T follicular helper cell (primary cell): ENCODE results near the gene RAI14.

ENCODE experiments used
- DNase-seq: peaks from one replicate; pipeline ENCODE4 v3.0.0-alpha.2; 2020; ENCODE audit warnings: low read depth

Gene RAI14

DNA sequence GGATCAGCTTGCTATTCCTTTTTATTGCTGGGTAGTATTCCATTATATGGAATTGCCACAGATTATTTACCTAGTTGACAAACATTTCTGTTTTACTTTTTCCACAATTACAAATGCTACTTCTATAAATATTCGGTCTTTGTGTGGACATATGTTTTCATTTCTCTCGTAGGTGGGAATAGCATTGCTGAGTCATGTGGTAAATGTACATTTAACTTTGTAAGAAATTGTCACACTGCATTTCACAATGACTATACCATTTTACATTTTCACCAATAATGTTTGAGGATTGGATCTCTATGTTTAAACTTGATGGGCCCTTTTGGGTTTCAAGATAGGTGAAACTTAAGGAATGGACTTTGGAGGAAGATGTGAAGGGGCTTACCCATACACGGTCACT is 19.7 kb downstream of the RAI14 start:
- DNase-seq, result no peak

DNA sequence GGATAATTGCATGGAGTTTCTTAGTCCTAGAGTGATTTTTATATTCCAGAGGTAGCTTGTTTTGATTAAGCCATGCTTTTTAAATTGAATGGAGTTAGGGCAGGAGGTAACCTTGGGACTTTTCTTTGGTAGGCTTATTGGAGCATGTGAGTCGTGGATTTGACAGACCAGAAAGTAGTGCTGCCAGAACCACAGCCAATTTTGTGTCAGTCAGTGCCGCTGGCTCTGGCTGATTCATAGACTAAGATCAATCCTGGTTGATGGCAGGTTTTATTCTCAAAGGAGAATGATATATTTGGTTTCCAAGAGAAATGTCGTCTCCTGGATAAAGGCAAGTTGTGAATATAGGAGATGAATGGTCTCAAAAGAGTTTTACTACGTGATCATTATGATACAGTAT is 20.3 kb downstream of the RAI14 start:
- no peak for DNase-seq

GRCh38 chr5:34677428-34677827 is 21.3 kb downstream of the RAI14 start:
- no peak for DNase-seq

DNA sequence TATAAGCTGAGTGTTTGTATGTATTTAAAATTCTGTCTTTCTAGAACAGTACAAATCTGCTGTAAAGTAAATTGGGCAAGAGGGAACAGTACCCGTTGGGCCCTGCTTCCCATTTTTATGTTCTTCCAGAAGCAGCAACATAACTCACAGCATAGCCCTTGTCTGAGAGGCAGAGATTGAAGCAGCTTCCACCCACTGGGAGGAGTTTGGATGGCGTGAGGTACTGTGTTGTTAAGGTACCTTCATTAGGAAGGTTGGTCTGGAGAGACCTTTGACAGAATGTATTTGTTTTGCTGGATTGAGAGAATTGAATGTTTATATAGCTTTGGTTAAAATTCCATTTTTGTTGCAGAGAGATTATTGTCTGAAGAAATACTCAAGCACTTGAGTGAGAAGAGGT is 24.8 kb downstream of the RAI14 start:
- no peak for DNase-seq

GRCh38 chr5:34682926-34683623 is 26.9 kb downstream of the RAI14 start:
- no peak for DNase-seq

DNA sequence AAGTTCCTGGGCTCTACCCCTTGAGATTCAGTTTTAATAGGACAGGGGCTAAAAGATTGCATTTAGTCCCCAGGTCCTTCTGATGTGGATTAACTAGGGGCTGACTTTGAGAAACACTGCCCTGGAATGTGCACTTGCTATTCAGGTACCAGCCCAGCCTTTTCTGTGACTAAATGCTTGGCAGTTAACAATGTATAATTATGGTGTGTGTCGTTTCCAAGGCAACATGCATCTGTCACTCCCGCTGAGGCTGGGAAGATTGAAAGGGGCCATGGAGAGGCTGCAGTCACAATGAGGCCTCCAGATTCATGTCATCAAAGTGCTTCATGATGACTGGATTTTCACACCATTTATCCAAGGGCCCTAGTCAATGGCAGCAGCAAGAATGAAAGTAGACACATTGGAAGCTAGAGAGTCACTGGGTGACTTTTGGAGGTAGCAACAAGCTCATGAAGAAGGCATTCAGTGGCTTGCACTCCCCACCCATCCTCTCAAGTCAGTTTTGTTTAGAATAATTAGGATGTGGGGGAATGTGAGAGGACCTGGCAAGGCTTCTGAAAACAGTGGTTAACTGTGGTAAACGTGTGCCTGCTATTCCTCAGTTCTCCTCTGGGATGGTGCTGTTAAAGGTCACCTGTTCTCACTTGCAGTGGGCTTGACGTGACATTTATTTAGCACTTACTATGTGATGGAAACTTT is 28.3 kb downstream of the RAI14 start:
- DNase-seq, result no peak

- no peak for DNase-seq
Measured at GRCh38 chr5:34684980-34685352, 28.8 kb downstream of the RAI14 start.

DNA sequence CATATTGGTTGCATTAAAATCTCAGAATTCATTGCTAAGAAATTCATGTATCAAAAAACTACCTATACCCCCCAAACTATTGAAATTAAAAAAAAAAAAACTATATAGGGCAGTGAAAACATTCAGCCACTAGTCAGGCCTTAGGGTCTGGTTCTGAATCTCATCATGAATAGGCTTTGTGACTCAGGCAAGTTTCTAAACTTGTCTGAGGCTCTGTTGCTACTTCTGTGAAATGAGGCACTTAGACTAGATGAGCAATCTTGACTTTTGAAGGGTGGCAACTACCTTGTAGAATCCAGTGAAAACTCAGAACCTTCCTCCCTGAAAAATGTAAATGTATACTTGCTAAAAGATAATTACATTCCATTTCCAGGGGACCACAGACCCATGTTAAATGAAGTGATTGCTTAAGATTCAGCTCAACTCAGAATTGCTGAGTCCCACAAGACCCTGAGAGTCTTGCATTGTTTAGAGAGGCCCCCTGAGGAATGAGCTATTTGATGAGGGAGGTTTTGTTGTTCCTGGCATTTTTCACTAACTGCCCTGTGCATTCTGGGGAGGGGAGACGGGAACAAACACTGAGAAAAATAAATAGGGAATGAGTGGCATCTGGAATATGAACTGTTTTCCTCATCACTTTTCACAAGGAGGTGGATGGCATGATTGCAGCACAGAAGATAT is 29.5 kb downstream of the RAI14 start:
- DNase-seq, result no peak

GRCh38 chr5:34686762-34687268 is 30.7 kb downstream of the RAI14 start:
- DNase-seq, result no peak

DNA sequence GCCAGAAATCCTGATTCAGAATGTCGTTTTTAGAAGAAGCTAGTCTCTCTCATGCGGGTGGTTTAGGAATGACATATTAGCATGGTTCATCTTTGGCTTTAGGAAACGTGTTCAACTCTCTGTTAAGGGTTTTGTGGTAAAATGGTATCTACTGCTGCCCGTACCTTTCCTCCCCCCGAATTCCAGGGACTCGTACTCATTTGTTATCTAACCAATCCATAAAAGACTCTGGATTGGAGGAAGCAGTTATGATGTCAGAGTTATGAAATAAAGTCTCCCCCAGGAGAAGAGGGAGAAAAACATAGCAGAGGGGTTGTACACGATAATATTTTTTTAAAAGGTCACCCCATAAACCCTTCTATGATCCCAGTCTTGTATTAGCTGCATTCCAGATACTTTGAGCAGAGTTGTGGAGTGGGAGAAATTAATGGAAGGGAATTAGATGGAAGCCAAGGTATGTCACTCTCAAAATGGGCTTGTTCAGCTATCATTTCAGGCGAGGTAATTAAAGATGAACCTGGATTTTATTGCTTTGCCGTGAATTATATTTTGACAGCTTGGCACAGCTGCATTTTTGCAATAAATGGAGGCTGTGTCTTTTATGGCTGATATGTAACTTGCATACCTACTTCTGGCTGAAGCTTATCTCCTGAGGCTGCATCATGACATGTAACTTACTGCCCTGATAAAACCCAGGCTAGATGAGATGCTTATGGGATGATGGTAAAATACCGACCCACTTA is 31.3 kb downstream of the RAI14 start:
- no peak for DNase-seq

DNA sequence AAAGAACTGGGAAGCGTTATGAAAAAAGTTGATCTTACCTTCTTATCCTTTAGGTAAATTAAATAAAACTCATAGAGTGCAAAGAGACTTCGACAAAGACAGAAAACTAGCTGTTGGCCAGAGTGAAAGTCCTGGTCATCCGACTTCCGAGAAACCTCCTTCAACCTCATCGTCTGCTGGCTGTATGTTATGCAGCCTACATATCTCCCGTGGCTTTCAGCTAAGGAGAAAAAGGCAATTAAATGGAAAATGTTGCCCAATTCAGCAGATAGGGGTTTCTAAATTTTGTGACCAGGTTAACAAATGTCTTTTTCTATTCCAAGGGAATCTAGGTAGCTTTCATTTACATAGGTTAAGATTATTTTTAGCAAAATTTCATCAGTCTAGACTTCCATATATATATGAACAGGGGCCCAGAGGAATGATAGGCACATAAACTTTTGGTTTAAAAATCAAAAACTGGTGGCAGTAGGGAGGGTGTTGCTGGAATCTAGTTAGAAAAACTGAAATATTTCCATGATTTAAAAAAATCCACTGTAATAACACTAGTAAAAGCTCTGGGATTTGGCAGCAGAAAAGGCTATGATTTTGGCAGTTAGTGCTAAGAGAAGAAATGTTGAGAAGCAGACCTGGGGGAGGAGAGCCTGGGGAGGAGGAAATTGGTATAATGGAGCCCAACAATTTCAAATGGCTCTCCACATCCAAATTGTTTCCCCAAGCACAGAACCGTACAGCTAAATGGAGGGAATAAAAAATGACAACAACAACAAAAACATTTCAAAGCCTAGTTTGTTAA is 32.1 kb downstream of the RAI14 start:
- DNase-seq, result no peak

DNA sequence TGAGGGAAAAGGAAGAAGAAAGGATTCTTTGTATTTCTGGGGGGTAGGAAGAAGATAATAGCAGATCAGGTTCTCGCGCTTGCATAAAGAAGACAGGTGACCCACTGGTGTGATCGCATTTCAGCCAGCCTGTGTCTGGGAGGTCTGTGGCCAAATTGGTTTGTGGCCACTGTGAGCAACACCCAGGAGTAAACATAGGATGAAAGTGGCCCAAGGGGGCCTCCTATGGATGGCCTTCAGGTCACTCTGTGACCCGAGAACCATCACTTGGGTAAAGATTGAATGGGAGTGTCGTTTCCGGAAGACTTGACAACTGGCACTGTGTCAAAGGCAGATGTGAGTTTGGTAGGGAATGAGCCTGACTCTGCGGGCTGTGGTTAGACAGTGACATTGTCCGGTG is 34.2 kb downstream of the RAI14 start:
- DNase-seq, result no peak

- DNase-seq, result no peak
Measured at GRCh38 chr5:34690898-34691297, 34.8 kb downstream of the RAI14 start.

DNA sequence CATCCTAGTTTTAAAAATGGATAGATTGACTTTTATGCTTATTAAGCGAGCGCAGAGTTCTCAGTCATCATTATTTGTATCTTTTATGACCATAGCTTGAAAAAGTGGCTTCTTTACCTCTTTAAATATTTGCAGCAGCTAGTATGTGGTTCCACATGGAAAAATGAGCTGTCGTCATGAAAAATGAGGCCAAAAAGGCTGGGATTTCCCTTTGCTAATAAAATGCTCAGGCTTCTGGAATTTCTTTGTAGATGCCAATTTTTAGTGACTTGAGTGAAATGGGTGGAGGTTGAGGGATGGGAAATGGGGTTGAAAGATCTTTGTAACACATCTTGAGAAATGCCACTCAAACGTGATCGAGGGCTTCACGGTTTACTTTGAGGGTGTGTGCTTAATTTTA is 35.2 kb downstream of the RAI14 start:
- DNase-seq, result no peak

DNA sequence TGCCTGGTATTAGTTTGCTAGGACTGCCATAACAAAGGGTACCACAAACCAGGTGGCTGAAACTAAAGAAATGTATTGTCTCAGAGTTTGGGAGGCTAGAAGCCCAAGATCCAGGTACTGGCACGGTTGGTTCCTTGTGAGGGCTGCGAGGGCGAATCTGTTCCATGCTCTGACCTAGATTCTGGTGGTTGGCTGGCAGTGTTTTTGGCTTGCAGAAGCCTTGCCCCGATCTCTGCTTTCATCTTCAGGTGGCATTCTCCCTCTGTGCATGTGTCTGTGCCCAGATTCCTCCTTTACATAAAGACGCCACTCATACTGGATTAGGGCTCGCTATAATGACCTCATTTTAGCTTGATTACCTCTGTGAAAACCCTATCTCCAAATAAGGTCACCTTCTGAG is 36.7 kb downstream of the RAI14 start:
- no peak for DNase-seq

DNA sequence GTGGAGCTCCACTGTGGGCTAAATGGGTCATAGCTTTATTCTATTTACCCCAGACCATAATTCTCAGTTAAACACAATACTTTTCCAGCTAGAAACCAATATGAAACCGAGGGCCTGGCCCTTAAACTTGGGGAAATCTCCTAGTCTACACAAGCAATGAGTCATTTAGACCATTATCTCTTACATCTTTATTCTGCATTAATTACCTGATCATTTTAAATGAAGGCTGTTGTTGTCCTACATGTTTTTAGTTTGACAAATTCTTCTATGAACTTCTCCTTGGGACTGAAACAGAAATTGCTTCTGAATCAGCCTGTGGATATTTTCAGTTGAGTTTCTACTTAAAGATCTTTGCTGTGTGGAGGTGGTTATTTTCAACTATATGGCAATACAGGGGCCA is 37.9 kb downstream of the RAI14 start:
- DNase-seq, result no peak

DNA sequence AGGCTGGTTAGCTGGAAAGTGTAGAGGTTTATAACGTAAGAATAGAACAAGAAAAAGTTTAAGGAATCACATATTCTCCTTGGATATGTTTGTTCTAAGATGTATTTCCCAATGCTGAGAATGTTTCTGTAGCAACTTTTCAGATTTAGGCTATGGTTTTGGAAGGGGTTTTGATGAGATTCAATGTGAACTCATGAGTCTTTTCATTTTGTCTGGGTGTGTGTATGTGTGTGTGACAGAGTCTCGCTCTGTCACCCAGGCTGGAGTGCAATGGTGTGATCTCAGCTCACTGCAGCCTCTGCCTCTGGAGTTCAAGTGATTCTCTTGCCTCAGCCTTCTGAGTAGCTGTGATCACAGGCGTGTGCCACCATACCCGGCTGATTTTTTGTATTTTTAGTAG is 38.6 kb downstream of the RAI14 start:
- no peak for DNase-seq

GRCh38 chr5:34695275-34696027 is 39.3 kb downstream of the RAI14 start:
- no peak for DNase-seq

DNA sequence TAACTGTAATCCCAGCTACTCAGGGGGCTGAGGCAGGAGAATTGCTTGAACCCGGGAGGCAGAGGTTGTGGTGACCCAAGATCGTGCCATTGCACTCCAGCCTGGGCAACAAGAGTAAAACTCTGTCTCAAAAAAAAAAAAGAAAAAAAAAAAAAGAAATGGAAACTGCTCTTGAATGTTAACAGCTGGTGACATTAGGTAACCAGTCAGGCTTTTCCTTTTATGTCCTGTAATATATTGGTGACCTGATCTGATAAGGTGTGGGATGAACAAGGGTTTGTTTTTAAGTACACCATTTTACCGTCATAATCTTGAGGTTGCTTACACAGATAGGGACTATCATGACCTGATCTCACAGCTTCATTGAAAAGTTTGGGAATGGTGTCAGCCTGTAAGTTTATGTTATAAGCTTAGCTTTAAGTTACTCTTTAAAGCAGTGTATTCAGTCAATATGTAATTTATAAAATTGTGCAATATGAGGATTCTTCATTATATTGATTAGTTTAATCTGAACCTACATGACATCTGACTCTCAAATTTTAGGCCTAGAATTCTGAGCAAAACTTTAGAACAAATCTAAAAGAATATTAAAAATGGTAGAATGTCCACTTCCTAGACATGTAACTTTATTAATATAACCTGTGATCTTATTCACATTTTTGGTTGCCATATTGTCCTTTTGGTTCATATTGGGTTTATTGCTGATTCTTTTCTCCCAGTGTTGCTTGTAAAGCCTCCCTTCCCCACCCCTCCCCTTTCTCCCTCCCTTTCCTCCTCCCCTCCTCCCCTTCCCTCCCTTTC is 41.4 kb downstream of the RAI14 start:
- no peak for DNase-seq

DNA sequence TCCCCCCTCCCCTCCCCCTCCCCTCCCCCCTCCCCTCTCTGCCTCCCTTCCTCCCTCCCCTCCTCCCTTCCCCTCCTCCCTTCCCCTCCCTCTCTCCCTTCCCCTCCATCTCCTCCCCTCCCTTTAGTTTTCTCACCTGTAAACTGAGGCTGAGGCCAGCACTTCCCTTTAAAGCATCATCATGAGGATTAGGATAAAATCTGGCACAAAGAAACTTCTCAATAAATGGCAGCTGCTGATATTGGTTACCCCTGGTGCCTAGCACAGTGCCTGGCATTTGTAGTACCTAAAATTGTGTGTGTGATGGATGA is 41.9 kb downstream of the RAI14 start:
- DNase-seq, result no peak
